Measurements from ENCODE around the gene STKLD1.
"Not testable (repeated sequence)": the region's sequence is repeated elsewhere in the genome, so short reads cannot be mapped to it uniquely, and the experiment has no call there.

Gene STKLD1

DNA sequence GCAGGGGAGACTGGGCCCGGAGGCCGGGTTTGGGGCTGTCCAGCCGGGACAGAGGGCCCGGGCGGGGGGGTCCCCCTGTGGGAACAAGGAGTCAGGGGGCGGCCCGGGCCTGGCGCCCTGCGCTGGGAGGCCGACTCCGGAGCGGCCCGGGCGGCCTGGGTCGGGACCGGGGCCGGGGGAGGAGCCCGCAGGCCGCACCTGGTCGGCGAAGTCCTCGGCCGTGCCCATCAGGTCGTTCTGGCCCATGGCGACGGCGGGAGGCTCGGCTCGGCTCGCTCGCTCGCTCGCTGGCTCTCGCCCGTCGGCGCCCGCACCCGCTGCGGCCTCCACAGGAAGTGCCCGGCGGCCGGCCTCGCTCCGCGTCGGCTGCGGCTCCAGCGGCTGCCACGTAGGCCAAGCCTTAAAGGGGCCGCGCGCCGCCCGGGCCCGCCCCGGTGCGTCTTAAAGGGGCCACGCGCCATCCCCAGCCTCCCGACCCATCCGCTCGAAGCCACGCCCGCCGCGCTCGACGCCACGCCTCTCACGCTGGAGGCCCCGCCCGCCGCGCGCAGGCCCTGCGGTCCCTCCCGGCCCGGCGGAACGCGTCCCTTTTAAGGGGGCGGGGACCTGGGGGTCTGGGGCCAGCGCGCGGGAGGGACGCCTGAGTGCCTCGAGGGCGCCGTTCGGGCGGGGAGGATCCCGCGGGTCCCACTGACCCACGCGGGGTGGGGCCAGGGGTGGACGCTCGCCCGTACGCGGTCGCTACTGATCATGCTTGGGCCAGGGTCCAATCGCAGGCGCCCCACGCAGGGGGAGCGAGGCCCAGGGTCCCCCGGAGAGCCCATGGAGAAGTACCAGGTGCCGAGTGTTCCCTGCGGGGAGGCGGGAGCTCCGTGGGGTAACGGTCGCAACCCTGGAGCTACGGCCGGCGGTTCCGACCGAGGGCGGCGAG lies at the start of gene STKLD1, which contains the start of gene SURF4:
STKLD1 (plus strand) TSS at position 643 of the 931 bp plus-strand sequence; CDS start at position 751, 108 bp downstream.
SURF4 (minus strand) TSS at position 337 of the 931 bp plus-strand sequence; CDS start at position 246, 91 bp downstream.
- DNase-seq (ENCODE audit: low spot score) (peak; percentile 86), FAIRE-seq (no peak)

DNA sequence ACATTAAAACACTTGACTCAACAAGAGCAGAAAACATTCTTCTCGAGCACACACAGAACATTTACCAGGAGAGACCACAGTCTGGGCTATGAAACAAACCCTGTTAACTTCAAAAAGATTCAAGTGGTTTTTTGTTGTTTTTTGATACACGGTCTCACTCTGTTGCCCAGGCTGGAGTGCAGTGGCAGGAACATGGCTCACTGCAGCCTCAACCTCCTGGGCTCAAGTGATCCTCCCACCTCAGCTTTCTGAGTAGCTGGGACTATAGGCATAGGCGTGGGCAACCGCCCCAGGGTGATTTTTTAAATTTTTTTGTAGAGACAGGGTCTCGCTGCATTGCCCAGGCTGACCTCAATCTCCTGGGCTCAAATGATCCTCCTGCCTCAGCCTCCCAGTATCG lies 49.1 kb upstream of the STKLD1 start:
- FAIRE-seq; DNase-seq (ENCODE audit: low spot score): not testable (repeated sequence)

DNA sequence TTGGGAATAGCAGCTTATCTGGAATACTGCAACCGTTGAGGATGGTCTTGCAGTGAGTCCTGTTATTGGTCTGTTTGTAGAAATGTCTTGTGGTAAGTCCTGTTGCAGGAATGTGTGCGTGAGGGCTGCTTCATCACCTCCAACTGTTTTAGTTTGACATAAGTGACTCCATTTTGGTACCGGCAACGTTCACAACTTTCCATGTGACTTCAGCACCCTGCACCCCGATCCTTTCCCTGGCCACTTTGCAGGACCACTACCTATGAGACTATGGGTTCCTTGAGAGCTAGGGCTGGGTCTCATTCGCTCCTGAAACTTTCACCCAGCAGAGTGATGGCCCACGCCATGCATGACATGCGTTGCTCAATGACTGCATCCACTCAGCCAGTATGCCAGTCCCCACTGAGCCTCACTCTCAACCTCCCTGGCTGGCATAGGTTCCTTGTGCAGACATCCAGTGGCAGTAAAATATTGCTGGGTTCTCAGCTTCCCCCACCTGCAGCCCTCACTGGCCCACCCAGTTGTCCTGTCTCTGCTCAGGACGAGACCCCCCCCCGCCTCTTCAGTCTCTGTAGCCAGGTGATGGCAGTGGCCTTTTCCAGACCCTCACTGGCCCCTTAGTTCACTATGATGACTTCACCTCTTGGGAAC lies 48.2 kb upstream of the STKLD1 start:
- FAIRE-seq: no peak
- no peak for DNase-seq (ENCODE audit: low spot score)

DNA sequence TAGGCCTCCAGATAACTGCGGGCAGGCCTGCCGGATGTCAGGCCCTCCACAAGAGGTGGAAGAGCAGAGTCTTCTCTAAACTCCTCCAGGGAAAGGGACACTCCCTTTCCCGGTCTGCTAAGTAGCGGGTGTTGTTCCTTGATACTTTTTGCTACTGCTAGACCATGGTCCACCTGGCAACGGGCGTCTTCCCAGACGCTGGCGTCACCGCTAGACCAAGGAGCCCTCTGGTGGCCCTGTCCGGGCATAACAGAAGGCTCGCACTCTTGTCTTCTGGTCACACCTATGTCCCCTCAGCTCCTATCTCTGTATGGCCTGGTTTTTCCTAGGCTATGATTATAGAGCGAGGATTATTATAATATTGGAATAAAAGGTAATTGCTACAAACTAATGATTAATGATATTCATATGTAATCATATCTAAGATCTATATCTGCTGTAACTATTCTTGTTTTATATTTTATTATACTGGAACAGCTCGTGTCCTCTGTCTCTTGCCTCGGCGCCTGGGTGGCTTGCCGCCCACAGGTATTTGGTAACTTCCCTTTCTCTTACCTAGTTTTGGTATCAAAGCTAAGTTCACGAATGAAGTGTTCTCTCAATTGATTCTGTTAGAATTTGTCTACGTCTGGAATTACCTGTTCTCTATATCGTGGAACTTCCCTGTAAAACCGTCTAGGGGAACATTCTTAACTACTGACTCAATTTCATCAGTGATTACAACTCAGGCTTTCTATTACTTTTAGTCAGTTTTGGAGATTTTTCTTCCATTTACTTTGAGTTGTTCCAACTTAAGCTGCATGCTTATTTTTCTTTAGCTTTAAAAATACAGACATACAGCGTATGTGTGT lies 46.6 kb upstream of the STKLD1 start:
- not testable (repeated sequence) for DNase-seq (ENCODE audit: low spot score); FAIRE-seq

DNA sequence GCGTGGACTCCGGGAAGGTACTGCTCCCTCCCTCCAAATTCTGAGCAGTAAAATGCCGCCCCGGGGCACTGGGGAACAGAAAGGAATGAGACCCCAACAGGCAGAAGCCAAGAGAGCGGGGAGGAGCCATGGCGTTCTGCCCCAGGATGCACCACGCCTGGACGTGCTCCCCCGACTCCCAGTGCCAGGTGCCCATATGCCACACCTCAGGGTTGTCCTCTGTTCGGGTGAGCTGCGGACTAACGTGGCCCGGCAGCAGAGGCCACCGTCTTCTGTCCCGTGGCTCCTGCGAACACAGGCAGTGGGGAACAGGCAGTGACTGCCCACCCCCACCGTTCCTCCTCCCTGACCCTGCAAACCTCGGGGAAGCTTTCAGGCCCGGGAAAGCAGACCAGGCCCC lies 44.9 kb upstream of the STKLD1 start:
- no peak for DNase-seq (ENCODE audit: low spot score)
- FAIRE-seq: no peak

DNA sequence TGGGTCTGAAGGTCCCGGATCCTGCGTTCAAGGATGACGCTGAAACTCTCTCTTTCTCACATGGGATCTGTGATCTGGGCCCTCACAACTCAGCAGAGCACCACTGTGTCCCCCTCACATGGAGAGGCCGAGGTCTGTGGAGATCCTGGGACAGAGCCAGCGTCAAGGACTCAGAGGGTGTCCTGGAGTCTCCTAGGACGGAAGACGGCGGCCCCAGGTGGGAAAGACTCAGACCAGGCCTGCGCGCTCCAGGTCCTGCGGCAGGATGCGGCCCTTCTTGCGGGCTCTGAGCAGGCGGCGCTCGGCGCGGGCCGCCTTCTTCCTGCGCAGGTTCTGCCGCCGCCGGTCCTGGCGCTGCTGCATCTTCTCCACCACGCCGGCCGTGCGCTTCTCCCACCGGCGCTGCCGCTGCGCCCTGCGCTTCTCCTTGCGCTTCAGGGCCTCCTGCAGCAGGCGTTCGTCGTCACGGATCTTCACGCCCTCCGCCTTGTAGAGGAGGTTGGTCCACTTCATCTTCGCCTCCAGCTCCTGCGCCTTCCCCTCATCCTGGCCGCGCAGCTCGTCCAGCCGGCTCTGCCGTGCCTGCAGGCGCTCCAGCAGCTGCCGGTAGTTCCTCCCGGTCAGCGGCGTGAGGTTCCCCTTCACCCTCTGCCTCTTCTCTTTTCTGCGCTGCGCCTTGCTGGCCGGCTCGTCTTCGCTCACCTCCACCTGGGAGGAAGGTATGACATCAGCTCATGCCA lies 44.4 kb upstream of the STKLD1 start:
- no peak for FAIRE-seq

DNA sequence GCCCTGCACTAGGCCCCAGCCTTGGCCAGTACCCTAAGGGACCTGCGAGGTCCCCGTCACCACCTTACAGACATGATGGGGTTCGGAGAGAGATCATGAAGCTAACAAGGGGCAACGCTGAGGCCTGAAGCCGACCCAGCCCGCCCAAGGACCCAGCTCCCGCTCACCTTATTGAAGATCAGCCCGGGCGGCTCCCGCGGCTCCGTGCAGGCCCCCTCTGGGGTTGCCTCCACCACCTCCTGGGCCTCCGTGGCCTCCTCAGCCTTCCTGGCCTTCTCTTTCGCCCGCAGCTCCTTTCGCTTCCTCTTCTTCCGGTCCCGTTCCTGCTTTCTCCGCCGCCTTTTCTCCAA lies 43.8 kb upstream of the STKLD1 start:
- no peak for FAIRE-seq
- no peak for DNase-seq (ENCODE audit: low spot score)

More for the DNA sequence above, 44.4 kb upstream of the STKLD1 start:
- no peak for DNase-seq (ENCODE audit: low spot score)

DNA sequence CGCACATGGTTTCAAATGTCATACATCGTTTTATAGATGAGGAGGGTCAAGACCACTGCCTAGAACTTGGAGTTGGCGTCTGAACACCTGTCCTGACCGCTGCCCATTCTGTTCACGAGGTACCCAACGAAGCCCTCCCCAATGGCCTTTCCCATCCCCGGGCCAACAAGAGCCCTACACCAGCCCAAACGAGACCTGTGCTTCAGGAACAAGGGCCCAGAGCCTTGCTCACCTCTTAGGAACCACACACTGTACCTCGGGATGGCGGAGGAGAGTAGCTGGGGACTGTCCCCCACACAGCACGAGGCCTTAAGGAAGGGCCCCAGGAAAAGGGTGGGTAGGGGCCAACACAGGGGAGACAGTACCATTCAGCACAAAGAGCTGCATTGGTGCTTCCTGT lies 43.2 kb upstream of the STKLD1 start:
- DNase-seq (ENCODE audit: low spot score) (no peak), FAIRE-seq (no peak)

DNA sequence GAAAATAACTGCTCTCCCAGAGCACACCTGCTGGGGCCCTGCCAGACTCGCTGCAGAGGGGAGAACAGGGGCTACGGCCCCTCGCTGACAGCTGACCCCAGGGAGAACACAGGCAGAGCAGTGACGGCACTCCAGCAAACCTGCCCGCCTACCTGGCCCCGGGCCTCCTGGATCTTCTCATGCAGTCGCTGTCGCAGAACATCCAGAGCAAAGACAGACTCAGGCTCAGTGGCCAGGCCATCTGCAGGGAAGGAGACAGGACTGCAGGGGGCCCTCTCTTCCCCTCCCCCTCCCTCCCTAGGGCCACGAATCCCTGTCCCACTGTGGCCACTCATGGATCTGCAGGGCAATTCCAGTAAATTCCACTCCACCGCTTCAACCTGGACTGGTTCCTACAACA lies 42.6 kb upstream of the STKLD1 start:
- FAIRE-seq (no peak), DNase-seq (ENCODE audit: low spot score) (no peak)

DNA sequence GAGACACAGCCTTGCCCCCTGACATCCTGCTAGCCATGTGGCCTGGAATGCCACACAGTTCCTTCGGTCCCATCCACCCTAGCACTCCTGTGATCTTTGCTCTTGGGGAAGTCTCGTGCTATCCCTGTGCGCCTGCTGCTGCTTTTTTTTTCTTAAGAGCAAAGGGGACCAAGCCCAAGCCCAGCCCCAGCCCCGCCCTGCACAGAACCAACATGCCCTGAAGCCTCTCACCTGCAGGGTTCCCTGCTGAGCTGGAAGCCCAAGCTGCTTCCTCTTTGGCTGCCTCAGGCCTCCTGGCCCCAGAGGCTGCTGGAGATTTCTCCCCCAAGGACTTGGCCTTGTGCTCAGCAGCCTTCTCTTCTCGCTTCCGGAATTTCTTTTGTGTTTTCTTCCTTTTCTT lies 42.0 kb upstream of the STKLD1 start:
- no peak for FAIRE-seq
- no peak for DNase-seq (ENCODE audit: low spot score)

DNA sequence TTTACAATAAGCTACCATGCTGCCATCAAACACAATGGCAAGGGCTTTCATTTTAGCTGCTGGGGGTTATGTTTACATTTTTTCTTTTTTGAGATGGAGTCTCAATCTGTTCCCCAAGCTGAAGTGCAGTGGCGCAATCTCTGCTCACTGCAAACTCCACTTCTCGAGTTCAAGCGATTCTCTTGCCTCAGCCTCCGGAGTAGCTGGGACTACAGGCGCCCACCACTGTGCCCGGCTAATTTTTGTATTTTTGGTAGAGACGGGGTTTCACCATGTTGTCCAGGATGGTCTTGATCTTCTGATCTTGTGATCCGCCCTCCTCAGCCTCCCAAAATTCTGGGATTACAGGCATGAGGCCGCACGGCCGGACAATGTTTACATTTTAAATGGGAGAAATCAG lies 41.3 kb upstream of the STKLD1 start:
- not testable (repeated sequence) for FAIRE-seq; DNase-seq (ENCODE audit: low spot score)

DNA sequence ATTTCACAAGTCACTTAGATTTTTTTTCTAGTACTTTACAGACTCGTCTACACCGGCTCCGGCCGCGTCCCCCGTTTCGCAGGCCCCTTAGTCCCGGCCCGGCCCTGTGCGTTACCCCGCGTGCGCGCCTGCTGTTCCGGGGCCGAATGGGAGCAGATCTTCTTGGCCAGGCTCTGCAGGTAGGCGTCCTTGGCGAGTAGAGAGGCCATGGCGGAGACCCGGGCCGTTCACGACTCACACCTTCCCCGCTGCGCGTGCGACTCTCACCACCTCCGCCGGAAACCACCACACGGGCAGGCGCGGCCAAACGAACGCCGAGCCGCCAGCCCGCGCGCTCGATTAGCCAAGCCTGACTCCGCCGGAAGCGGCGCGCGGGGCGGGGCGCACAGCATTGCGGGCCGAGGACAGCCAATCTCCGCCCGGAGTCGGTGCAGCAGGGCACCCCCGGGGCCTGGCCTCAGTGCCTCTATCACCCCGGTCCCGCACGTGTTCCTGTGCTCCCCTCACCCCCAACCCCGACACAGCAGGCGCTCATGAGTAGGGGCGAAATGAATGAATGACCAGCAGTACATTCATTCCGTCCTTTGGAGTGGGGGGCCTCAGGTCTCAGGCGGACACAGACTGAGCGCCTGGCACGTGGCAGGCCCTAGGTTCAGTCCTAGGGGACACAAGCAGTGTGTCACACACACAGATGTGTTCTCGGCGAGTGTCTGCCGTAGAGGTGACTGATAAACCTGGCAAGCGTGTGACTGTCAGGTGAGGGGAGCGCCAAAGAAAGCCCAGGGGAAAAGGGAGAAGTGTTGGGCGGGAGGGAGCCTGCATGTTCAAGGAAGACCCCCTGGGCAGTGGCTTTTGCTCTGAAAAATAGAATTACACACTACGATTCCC lies 40.0 kb upstream of the STKLD1 start, which contains the start of gene SURF6:
SURF6 (minus strand) TSS at position 265 of the 888 bp plus-strand sequence; CDS start at position 209, 56 bp downstream.
- FAIRE-seq: no peak

DNA sequence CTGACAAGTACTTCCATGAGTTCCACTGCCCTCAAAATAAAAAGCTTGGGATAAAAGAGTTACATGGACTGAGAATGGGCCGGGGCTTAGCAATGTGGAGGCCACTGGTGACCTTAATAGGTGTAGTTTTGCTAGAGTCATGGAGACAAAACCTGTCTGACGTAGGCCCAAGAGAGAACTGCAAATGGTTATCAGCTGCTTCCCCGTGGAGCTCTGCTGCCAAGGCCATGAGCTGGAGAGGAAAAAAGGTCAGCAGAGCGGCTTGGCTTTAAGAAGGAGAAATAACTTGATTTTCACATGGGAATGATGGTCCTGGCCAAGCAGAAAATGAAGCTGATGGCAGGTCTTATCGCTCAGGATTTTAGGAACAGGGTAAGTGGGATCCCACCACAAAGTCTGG lies 36.5 kb upstream of the STKLD1 start:
- no peak for DNase-seq (ENCODE audit: low spot score)

More for the DNA sequence above, 40.0 kb upstream of the STKLD1 start, which contains the start of gene SURF6:
- peak; percentile 81 for DNase-seq (ENCODE audit: low spot score)

DNA sequence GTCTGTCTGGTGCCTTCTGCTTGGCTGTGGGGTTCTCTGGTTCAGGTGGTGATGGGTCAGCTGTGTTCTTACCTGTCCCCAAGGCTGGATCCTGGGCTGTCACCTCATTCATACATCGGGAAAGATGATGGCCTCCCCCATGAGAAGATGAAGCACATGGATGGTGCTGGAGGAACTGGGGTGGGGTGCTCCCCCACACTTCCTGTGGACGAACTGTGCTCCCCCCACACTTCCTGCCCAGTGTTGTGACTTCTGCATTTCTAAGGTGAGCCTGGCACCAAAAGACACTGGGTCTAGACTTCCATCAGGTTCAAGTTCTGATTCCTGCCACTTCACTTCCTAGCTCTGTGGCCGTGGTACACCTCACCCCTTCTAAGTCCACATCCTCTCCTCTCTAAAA lies 35.9 kb upstream of the STKLD1 start:
- DNase-seq (ENCODE audit: low spot score): no peak
- FAIRE-seq: no peak

More for the DNA sequence above, 36.5 kb upstream of the STKLD1 start:
- no peak for FAIRE-seq

DNA sequence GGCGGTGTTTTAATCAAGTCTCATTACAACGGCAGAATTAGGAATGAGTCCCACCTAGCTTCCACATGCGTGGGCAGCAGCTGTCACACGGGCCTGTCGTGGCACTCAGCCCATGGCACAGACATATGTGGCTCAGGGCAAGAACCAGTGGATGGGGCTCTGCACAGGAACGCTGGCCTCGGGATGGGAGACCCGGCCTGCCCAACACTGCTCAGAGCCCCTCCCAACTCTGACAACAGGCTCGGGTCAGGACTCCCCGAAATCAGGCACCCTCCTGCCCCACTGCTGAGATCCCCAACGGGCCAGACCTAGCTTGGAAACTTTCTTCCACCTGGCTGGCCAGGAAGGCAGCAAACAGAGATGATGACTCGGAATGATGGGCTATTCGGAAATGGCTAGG lies 35.2 kb upstream of the STKLD1 start:
- FAIRE-seq (no peak), DNase-seq (ENCODE audit: low spot score) (no peak)

DNA sequence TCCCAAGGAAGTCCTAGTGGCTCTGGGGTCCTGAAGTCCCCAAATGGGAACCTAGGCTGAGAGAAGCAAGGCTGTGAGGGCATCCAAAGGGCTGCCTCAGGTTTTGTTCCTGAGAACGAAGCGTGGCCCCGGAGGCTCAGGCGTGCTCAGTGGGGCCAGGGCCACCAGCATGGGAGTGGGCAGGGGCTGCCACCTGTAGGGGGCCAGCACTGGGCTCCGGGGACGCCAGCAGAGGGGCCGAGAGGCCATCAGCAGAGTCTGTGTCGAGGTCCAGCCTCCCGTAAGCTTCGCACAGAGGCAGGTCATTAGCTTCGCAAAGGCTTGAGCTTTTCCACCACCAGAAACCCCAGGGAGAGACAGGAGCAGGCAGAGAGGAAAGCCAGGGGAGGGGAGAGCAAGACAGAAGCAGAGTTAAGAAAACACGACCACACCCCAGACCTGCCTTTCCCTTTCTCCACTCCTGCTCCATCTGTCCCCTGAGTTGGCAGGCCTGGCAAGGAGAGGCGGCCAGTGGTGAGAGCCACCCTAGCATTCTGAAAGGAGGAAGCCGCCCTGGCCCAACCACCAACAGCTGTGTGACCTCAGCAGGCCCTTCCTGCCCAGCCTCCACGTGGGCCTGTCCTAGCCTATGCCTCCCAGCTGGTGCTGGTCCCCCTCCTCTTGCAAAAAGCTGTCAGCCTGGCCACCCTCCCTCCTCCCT lies 34.6 kb upstream of the STKLD1 start:
- DNase-seq (ENCODE audit: low spot score) (no peak), FAIRE-seq (no peak)

DNA sequence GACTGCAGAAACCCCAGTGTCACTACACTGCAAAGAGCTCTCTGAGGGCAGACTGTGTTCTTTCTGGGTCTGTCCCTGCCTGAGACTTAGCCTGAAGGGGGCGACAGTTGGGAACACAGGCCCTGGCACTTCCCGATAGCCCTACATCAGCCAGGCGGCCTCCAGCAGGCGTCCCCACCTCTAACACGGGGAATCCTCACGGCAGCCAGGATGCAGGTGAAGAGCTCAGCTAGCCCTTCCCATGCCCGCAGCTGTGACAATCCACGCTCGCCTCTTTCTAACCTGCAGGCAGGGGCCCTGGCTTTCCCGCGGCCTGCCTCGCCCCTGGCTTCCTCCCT lies 34.1 kb upstream of the STKLD1 start:
- FAIRE-seq: no peak
- no peak for DNase-seq (ENCODE audit: low spot score)

DNA sequence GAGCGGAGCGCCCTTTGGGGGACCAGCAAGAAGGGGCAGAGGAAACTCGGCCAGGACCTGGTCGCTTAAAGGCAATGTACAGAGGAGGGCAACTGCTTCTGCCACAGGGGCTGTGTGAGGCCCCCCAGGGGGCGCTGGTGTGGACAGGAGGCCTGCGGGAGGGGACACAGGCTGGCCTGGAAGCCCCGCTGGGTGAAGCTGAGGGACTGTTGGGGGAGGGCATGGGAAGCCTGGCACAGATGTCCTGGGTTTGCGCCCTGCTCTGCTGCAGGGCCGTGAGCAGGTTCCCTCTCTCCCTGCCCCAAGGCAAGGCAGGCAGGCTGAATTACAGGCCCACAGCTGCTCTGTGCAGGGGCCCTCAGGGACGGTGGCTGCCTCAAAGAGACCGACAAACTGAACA lies 33.6 kb upstream of the STKLD1 start:
- FAIRE-seq (no peak), DNase-seq (ENCODE audit: low spot score) (no peak)

DNA sequence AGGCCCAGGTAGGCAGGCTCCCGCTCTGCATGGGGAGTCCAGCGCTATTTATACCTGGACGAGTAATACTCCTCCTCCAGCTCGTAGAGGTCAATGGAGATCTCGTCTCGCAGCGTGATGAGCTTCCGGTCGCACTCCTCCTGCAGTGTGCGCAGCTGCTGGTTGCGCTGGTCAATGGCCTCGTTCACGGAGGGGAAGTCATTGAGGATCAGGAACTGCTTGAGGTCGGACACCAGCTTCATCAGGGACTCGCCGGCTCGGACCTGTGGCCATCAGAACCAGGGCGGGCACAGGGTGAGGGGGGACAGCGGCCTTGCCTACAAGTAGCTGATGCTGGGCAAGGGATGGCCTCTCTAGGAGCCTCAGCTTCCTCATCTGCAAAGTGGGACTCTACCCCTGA lies 32.1 kb upstream of the STKLD1 start:
- FAIRE-seq (no peak), DNase-seq (ENCODE audit: low spot score) (no peak)

All from RCC 7860 (cell line).